ENCODE data around the gene CCN2.
A peak's percentile ranks its signal among the peaks of the same experiment; 100 is the strongest.

CCN2 gene

DNA sequence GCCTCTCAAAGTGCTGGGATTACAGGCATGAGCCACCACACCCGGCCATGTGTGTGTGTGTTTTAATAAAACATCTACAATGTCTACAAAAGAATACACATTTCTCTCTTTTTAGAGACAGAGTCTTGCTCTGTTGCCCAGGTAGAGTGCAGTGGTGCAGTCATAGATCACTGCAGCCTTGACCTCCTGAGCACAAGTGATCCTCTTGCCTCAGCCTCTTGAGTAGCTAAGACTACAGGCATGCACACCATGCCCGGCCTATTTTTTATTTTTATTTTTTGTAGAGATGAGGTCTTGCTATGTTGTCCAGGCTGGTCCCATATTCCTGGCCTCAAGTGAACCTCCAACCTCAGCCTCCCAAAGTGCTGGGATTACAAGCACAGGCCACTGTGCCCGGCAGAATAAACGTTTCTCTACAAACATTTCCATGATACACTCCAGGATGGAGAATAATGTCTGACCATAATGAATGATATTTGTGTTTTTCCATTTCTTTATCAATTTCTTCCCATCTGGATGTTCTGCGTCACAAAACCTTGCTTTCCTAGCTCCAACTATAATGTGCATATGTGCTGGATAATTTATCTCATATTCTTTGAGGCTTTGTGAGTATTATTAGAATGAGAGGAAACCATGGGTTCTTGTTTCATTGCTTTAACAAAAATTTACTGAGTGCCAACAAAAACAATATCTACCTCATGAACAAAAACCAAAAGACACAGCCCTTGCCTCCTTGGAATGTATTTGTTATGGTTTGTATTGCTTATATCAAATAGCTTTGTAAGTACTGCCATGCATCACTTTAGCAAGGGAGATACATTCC is 28.6 kb upstream of the CCN2 start:
- no peak overlapping the region for H3K4me3 ChIP-seq (ENCODE audit: low read length)
- DNase-seq (ENCODE audit: low read depth): peak; percentile 93
- TF ChIP-seq, protein P1, sequence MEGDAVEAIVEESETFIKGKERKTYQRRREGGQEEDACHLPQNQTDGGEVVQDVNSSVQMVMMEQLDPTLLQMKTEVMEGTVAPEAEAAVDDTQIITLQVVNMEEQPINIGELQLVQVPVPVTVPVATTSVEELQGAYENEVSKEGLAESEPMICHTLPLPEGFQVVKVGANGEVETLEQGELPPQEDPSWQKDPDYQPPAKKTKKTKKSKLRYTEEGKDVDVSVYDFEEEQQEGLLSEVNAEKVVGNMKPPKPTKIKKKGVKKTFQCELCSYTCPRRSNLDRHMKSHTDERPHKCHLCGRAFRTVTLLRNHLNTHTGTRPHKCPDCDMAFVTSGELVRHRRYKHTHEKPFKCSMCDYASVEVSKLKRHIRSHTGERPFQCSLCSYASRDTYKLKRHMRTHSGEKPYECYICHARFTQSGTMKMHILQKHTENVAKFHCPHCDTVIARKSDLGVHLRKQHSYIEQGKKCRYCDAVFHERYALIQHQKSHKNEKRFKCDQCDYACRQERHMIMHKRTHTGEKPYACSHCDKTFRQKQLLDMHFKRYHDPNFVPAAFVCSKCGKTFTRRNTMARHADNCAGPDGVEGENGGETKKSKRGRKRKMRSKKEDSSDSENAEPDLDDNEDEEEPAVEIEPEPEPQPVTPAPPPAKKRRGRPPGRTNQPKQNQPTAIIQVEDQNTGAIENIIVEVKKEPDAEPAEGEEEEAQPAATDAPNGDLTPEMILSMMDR (conservative IDR thresholded peaks at IDR 0.05; ENCODE audit: low read length): no peak

DNA sequence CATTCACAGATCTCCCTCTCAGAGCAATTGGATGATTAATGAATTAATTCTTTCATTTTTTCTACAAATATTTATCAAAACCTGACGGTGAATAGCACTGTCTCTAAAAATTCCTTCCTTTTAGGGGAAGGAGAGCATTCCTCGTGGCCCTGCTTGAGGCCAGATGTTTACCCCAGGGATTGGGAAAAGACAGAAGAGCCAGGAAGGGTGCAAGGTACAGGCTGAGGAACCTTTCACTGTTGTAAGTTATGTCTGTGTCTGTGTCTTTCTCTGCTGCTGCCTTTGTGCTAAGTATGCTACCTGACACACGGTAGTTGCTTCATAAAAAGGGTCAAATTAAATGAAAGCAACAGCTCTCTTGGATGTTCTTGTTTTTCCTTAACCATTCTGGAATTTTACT is 27.4 kb upstream of the CCN2 start:
- H3K4me3 ChIP-seq (ENCODE audit: low read length): no peak overlapping the region
- TF ChIP-seq, protein P1 (conservative IDR thresholded peaks at IDR 0.05; ENCODE audit: low read length): no peak
- DNase-seq (ENCODE audit: low read depth): no peak

DNA sequence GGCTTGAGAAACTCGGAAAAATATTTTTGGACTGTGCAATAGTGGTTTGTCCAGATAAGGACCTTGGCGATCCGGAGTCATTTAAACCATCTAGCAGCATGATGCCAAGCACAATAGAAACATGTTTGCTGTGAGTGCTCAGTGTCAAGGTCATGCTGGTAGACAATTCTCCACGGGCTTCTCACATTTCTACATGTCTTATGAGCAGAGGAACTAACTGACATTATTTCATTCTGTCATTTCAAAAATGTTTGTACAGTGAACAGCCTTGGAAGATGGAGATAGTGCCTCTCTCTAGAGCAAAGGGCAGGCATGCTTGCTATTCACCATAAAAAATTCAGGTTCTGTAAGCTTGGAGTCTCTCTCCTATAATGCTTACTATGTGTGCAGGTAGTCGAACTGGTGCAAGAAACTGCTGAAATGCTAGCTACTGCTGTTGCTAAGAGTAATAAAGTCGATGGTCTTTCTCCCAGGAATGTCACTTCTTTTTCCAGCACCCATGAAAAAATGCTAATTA is 25.4 kb upstream of the CCN2 start:
- TF ChIP-seq, protein P1 (conservative IDR thresholded peaks at IDR 0.05; ENCODE audit: low read length): no peak
- H3K4me3 ChIP-seq (ENCODE audit: low read length): no peak overlapping the region
- DNase-seq (ENCODE audit: low read depth): peak; percentile 54

DNA sequence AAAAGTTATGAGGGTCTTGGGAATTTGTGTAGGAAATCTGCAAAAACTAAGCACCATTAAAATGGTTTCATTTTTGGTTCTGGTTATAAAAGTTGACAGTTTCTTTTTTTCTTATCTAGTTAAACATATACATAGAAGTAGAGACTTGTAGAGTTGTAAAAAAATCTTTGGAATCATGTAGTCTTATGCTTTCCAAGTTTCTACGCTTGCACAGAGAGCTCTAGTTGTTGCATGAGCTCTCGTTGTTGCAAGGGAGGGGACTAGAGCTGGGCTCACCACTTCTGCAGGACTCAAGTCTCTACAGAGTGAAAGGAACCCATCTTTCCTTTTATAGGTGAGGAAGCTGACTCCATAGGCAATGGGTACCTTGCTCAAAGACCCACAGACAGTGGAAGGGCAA is 21.6 kb upstream of the CCN2 start:
- no peak overlapping the region for H3K4me3 ChIP-seq (ENCODE audit: low read length)
- DNase-seq (ENCODE audit: low read depth): no peak
- TF ChIP-seq, protein P1 (conservative IDR thresholded peaks at IDR 0.05; ENCODE audit: low read length): no peak

DNA sequence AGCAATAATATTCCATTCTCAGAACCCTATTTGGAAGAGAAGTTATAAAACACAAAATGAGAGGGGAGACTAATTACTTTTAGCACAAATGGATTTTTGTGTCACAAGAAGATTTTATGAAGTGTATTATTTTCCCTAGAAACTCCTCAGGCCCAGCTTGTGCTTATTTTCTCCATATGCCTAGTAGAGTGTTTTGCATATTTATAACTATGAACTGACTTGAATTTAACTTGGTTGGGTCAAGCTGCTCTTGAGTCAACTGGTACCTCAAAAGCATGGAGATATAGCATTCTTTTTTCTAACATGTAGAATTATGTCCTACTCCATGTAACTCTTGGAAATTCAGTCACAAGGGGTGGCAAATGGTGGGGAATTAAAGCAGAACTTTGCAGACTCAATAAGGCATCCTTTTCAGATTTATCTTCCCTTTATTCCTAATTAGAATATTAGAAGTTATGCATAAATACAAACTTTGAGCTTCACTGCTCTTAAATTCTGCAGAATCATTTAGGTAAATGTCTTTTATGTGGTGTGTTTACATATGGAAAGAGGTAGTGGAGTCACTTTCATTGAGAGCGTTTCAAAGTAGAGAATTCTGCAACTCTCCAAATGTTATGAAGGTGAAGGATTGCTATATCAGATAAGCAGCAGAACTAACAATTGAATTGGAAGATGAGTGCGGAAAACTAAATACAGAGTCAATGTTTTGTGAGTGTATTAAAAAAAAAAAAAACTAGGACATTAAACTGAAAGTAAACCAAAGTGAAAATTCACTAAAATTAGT is 19.1 kb upstream of the CCN2 start:
- H3K4me3 ChIP-seq (ENCODE audit: low read length): no peak overlapping the region
- TF ChIP-seq, protein P1 (conservative IDR thresholded peaks at IDR 0.05; ENCODE audit: low read length): no peak
- no peak for DNase-seq (ENCODE audit: low read depth)

DNA sequence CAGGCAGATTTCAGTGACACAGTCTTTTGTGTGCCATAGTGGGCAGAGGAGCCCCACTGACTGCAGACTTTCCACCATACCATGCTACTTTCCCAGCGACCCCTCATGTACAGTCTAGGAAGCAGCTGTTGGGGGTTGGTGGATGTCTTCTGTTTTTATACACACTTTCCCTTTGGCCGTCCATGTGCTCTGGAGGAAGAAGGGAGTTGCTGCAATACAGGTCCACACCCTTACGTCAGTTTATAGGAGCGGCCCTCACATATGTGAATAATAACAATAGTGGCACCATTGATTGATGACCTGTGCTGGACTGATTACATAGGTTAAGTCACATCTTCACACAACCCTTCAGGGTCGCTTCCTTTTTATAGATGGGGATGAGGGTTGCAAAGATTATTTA is 17.5 kb upstream of the CCN2 start:
- TF ChIP-seq, protein P1 (conservative IDR thresholded peaks at IDR 0.05; ENCODE audit: low read length): no peak
- DNase-seq (ENCODE audit: low read depth): no peak
- H3K4me3 ChIP-seq (ENCODE audit: low read length): no peak overlapping the region

Measured in AG10803 (cell line).